CD4-positive, alpha-beta T cell treated with Interleukin-12 subunit alpha and Interleukin-12 subunit beta, for 1 hour (primary cell): ENCODE data around the gene NHLRC4.

Source experiments
- DNase-seq: peaks from one replicate; pipeline ENCODE4 v3.0.0-alpha.2; 2020

NHLRC4 gene

GRCh38 chr16:566475-567372 is at the start of gene NHLRC4:
Gene NHLRC4 (plus strand): TSS chr16:567005. CDS start chr16:568048, 1,043 bp downstream.
- peak; percentile 58 for DNase-seq

GRCh38 chr16:518858-519257 is 47.9 kb upstream of the NHLRC4 start:
- DNase-seq, result no peak

GRCh38 chr16:519425-519824 is 47.4 kb upstream of the NHLRC4 start:
- DNase-seq, result no peak

- DNase-seq, result no peak
Measured at GRCh38 chr16:519841-520687, 46.7 kb upstream of the NHLRC4 start.

DNA sequence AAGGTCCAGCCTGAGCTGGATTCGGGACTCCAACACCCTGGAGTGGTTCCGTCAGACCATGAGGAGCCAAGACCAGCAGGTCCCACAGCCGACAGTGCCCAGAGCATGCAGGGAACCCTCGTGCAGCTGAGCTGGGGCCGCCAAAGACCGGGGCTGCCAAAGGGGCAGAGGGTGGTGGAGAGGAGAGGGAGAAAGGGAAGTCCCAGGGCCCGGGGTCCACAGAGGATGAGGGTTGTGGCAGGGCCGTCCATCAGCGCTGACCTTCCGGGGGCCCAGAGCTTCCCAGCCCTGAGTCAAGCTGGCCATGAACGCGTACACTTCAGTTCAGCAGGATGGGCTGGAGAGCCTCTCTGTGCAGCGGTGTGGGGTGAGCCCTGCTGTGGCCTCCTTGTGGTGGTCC is 46.0 kb upstream of the NHLRC4 start:
- DNase-seq, result no peak

GRCh38 chr16:521381-522210 is 45.2 kb upstream of the NHLRC4 start:
- no peak for DNase-seq

DNA sequence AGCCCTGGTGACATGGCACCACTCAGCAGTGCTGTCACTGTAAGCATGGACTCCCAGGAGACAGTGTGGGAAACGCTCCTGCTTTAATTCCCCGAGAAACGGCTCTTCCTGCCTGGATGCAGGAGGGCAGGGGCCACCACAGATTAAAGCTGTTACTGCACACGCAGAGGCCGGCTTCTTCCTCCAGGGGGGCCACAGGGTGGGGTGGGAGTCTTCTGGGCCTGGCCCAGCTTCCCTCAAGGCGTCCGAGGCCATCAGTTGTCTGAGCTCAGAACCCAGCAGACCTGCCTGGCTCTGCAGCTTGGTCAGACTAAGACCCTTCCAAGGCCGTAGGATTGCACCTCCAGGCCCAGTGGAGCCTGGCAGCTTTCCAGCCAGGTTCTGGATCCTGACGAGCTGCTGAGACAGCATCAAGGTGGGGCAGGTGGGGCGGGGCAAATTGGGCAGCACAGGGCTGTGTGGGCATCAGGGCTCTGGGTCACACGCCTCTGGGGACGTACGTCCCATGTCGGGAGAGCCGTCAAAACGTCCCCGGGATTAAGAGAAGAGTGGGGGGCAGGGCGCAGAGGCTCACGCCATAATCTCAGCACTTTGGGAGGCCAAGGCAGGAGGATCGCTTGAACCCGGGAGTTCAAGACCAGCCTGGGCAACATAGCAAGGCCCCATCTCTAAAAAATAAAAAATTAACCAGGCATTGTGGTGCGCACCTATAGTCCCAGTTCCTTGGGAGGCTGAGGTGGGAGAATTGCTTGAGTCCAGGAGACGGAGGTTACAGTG is 44.3 kb upstream of the NHLRC4 start:
- no peak for DNase-seq

DNA sequence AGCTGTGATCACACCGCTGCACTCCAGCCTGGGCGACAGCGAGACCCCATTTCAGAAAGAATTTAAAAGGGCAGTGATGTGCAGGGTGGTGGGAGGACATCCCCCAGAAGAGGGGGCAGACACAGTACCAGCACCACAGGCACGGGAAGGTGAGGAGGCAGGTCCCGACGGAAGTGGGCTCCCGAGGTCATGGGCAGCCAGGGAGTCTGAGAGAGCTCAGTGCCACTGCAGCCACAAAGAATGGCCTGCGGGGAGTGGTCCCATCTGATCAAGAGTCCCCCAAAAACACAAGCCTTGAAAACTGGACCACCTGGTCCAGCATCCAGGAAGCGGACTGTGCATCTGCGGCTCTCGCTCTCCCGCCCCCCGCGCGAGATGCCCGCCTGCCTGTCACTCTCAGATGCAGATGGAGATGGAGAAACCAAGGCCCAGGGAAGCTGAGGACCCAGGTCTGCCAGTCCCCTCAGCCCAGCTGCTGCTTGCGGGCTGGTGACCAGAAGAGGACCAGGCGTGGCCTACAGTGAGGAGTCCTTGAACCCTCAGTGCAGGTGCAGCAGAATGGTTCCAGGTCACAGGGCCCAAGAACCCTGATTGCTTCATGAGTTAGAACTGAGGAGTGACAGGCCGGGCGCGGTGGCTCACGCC is 43.6 kb upstream of the NHLRC4 start:
- DNase-seq, result no peak

DNA sequence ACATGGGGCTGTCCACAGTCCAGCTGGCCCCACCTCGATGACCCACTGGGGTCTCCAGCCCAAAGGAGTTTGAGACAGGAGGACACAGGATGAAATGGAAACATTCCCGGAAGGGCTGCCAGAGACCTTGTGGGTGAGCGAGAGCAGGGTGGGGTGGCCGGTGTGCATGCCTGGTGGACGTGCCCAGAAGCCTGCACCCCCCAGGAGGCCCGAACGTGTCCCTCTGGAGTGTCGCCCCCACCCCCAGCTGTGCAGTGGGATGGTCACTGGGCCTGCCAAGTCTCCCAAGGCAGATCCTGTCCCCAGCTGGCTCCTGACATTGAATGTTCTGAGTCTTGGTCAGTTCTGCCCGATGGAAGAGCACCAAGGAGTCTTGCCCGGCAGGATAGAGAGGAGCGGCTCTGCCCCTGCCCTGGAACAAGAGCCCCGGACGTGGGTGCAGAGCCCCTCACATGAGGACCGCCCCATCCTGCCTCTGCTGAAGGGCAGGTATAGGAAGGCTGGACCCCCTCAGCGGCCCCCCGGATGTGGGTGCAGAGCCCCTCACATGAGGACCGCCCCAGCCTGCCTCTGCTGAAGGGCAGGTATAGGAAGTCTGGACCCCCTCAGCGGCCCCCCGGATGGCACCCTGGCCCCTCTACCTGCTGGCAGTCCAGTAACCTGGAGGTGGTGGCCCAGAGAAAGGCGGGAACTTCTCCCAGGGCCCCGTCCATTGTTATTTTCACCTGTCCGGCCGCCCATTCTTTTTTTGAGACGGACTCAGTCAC is 42.3 kb upstream of the NHLRC4 start:
- no peak for DNase-seq

DNA sequence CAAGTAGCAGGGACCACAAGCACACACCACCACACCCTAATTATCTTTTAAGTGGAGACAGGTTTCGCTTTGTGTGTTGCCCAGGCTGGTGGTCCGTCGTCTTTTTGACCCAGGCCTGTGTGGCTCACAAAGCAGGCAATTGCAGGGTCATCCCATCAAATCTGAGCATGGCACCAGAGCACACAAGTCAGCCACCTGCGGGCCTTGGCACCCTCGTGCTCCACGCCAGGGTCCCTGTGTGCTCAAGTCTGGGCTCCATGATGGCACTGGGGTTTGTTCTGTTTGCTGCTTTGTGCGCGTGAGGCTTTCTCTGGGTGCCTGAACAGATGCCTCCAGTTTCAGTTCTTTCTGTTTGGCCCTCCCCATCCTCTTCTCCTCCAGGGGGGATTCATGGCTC is 41.7 kb upstream of the NHLRC4 start:
- no peak for DNase-seq

DNA sequence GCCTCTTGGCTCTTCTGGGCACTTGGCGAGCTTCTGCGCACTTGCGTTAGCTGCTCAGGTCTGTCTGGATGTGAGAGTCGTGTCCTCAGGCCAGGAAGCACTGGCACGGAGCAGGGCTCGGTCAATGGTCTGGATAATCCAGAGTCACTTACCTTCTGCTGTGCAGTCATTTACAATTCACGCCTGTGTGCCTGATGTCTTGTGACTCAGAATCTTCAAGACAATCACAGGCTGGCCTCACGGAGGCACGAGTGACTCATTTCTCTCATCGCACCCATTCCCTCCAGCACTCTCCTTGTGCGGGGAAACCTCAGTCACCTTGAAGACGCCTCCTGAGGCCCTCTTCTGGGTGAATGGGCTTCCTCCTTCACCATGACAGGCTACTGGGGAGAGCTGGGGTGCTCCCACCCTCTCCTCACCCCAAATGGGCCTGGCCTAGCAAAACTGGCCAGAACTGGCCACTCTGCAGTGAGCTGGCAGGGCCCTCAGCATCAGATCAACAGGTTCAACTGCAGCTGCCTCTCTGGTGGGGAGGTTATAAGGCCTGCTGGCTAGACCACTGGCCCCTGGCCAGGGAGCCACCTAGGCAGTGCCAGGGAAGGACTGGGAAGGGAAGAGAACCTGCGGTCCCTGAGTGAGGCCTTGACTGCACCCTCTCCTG is 41.2 kb upstream of the NHLRC4 start:
- DNase-seq, result peak; percentile 38

- DNase-seq, result no peak
Measured at GRCh38 chr16:526181-527014, 40.4 kb upstream of the NHLRC4 start.

DNA sequence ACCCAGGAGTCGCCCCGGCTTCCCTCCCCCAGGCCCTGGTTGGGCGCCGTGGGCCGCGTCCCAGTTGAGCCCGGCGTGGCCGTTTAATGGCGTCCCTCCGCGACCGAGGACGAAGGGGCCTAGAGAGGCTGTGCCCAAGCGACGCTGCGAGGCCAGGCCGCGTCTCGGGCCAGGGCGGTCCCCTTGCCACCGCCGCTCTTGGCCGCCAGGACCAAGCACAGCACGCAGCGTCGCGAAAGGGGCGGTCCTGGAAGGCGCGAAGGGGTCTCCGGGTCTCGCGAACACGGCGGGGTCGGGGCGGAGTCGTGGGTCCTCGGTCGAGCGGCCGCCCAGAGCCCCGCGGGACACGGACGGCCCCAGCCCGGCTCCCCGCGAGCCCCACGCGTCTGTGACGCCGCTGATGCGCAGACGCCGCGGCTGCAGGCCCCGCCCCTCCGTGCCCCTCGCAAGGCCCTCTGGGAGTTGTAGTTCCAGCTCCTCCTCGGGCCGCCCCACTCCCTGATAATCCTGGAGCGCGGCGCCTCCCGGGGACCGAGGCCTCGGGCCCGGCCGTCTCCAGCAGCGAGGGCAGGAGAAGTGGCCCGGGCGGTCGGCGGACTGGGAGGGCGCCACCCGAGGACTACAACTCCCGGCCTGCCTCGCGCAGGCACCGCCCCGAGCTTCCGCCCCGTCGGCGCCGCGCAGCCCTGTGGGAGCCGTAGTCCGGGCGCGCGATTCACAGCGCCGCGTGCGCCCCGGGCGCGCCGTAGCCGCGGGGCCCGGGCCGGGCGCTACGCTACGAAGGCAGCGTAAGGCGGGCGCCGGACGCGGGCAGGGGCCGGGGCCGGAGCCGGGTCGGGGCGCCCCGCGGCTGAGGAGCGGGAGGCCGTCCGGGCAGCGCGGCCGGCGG is 39.5 kb upstream of the NHLRC4 start, which contains the start of gene CAPN15:
CAPN15 (plus strand) TSS at position 698 of the 889 bp plus-strand sequence. CDS start 19,127 bp downstream, outside the sequence.
- DNase-seq, result peak; percentile 88

- DNase-seq, result peak; percentile 28
Measured at GRCh38 chr16:528111-529011, 38.4 kb upstream of the NHLRC4 start.

GRCh38 chr16:529012-529575 is 37.7 kb upstream of the NHLRC4 start:
- DNase-seq, result peak; percentile 36

GRCh38 chr16:530111-530817 is 36.5 kb upstream of the NHLRC4 start:
- no peak for DNase-seq
